ENCODE measurements around the gene RCSD1.

- TF ChIP-seq GABPA (IDR thresholded peaks at IDR 0.05; ENCODE audit: low read depth): no peak
- TF ChIP-seq CTCF (IDR thresholded peaks at IDR 0.05 in 2 of 3, conservative IDR thresholded peaks at IDR 0.05 in 1 of 3; ENCODE audit: control insufficient read depth in 2 of 3, extremely low read depth in 1 of 3, insufficient read depth in 1 of 3, low read depth in 3 of 3, low read length in 3 of 3): no peak
- no peak for TF ChIP-seq EED (IDR thresholded peaks at IDR 0.05; ENCODE audit: low read depth)
- TF ChIP-seq BRCA1 (IDR thresholded peaks at IDR 0.05; ENCODE audit: low read depth, low read length): no peak
- TF ChIP-seq NFIC (IDR thresholded peaks at IDR 0.05; ENCODE audit: low read depth, low read length): no peak
- TF ChIP-seq HDAC2 (IDR thresholded peaks at IDR 0.05): no peak
- TF ChIP-seq CEBPB (IDR thresholded peaks at IDR 0.05; ENCODE audit: borderline replicate concordance in 1 of 2, low read depth in 2 of 2, low read length in 2 of 2): no peak
- no peak for TF ChIP-seq POLR2A (IDR thresholded peaks at IDR 0.05; ENCODE audit: low read depth, low read length)
- TF ChIP-seq CBX3 (IDR thresholded peaks at IDR 0.05; ENCODE audit: borderline replicate concordance, low read depth): no peak
- no peak for TF ChIP-seq ZNF274 (IDR thresholded peaks at IDR 0.05; ENCODE audit: insufficient read depth, insufficient read length)
- TF ChIP-seq, protein P1, sequence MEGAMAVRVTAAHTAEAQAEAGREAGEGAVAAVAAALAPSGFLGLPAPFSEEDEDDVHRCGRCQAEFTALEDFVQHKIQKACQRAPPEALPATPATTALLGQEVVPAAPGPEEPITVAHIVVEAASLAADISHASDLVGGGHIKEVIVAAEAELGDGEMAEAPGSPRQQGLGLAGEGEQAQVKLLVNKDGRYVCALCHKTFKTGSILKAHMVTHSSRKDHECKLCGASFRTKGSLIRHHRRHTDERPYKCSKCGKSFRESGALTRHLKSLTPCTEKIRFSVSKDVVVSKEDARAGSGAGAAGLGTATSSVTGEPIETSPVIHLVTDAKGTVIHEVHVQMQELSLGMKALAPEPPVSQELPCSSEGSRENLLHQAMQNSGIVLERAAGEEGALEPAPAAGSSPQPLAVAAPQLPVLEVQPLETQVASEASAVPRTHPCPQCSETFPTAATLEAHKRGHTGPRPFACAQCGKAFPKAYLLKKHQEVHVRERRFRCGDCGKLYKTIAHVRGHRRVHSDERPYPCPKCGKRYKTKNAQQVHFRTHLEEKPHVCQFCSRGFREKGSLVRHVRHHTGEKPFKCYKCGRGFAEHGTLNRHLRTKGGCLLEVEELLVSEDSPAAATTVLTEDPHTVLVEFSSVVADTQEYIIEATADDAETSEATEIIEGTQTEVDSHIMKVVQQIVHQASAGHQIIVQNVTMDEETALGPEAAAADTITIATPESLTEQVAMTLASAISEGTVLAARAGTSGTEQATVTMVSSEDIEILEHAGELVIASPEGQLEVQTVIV (IDR thresholded peaks at IDR 0.05; ENCODE audit: borderline replicate concordance, partially characterized antibody): no peak
- no peak for TF ChIP-seq NFYB (IDR thresholded peaks at IDR 0.05; ENCODE audit: insufficient read depth, low read depth, low read length)
- TF ChIP-seq POLR2AphosphoS5 (IDR thresholded peaks at IDR 0.05; ENCODE audit: low read length): no peak
Observed at GRCh38 chr1:167633258-167633944, 3.4 kb downstream of the RCSD1 start.

Data from GM12878 (cell line).